HepG2 (cell line): Measurements from ENCODE around the gene SYNE2. TPM values are rescaled to one million over a fixed set of nuclear protein-coding genes. Genes with fewer than 3 reads are reported as not detected.

Experiments
- ATAC-seq: fragments of 200-7000 bp; cut with Tn5 transposase; 3 replicates; pipeline ENCODE4 v1.9.1; 2020; ENCODE audit warnings: mild to moderate bottlenecking, moderate library complexity
- BruUV-seq: library from RNA; stranded (reverse); fragments of 400-500 nt; replicated peaks from 2 replicates; lab custom pipeline; 2021; lab: Mats Ljungman, UMichigan
- CTCF ChIA-PET: fragments of 300-600 bp; formaldehyde crosslinking; extraction: SDS; loops from one replicate; lab custom pipeline; 2021; ENCODE audit warnings: low total read pairs, inconsistent platforms, low intra/inter-chr PET ratio; lab: Yijun Ruan, JAX
- POLR2A ChIA-PET: fragments of 350-600 bp; sonication (Branson Sonifier 250); formaldehyde crosslinking; loops from one replicate; lab custom pipeline; 2020; ENCODE audit warnings: antibody characterized with exemption, inconsistent platforms; lab: Yijun Ruan, JAX
- DNase-seq: peaks from one replicate; pipeline ENCODE4 v3.0.0-alpha.2; 2015; ENCODE audit warnings: low spot score
- FAIRE-seq: peaks from 3 replicates; lab custom pipeline; 2011; peaks lifted over from hg19 to GRCh38; lab: Jason Lieb, UNC
- H2AFZ ChIP-seq: one replicate; pipeline ENCODE4 v1.6.1; 2011; ENCODE audit warnings: low read length, inconsistent platforms
- H3K27ac ChIP-seq: fragments of 300-600 bp; 3 replicates; pipeline ENCODE4 v1.8.0; 2011; ENCODE audit warnings: mixed run types, mild to moderate bottlenecking, mixed read lengths, low read length, inconsistent platforms; ENCODE audit not compliant: insufficient read depth; ENCODE audit errors: extremely low read length
- H3K27me3 ChIP-seq, 2 experiments: fragments of 200-600 bp in 1 of 2; 2 replicates in 1 of 2; 3 replicates in 1 of 2; pipeline versions ENCODE4 v1.6.0 to v1.8.0; 2011; ENCODE audit warnings: low read length in 2 of 2, mild to moderate bottlenecking in 2 of 2, moderate library complexity in 2 of 2, inconsistent platforms in 1 of 2; ENCODE audit not compliant: insufficient read depth in 2 of 2, control insufficient read depth in 1 of 2
- H3K36me3 ChIP-seq, 2 experiments: fragments of 200-600 bp in 1 of 2; replicated peaks in 1 of 2; 2 replicates in 1 of 2; 3 replicates in 1 of 2; pipeline versions ENCODE4 v1.5.1 to v1.8.0; 2011; ENCODE audit warnings: low read length in 2 of 2, inconsistent platforms in 1 of 2; ENCODE audit not compliant: insufficient read depth in 2 of 2, control insufficient read depth in 1 of 2
- H3K4me1 ChIP-seq: 2 replicates; pipeline ENCODE4 v1.5.1; 2012; ENCODE audit warnings: low read length, inconsistent platforms; ENCODE audit not compliant: insufficient read depth
- H3K4me2 ChIP-seq: 2 replicates; pipeline ENCODE4 v1.6.0; 2011; ENCODE audit warnings: low read depth, low read length, inconsistent platforms
- H3K4me3 ChIP-seq, 3 experiments: fragments of 200-600 bp in 1 of 3; sonication (generic), shearing (Covaris generic) in 1 of 3; replicated peaks in 1 of 3; 2 replicates each; pipeline ENCODE4 v1.5.1; 2011 to 2016; ENCODE audit warnings: low read length in 3 of 3, inconsistent platforms in 2 of 3, low read depth in 2 of 3, mild to moderate bottlenecking in 2 of 3, control low read depth in 1 of 3, mixed read lengths in 1 of 3; ENCODE audit not compliant: insufficient read depth in 1 of 3
- H3K79me2 ChIP-seq: one replicate; pipeline ENCODE4 v1.6.1; 2011; ENCODE audit warnings: low read length, inconsistent platforms; ENCODE audit not compliant: insufficient read depth
- H3K9ac ChIP-seq: 2 replicates; pipeline ENCODE4 v1.6.0; 2011; ENCODE audit warnings: mild to moderate bottlenecking, low read depth, low read length, inconsistent platforms; ENCODE audit not compliant: insufficient read depth
- H3K9me3 ChIP-seq: 2 replicates; pipeline ENCODE4 v1.5.1; 2012; ENCODE audit warnings: mild to moderate bottlenecking, low read length
- H4K20me1 ChIP-seq: 2 replicates; pipeline ENCODE4 v1.6.0; 2011; ENCODE audit warnings: inconsistent platforms, mild to moderate bottlenecking, low read length, moderate library complexity; ENCODE audit not compliant: insufficient read depth
- ATF6 ChIP-seq: sonication (generic); formaldehyde crosslinking; conservative IDR thresholded peaks from 2 replicates; pipeline ENCODE4 v1.4.0; 2020; ENCODE audit warnings: missing genetic modification reagents
- CBFB ChIP-seq: sonication (generic); formaldehyde crosslinking; IDR thresholded peaks from 2 replicates; pipeline ENCODE4 v1.4.0; 2020; ENCODE audit warnings: missing genetic modification reagents
- CREBL2 ChIP-seq: sonication (generic); formaldehyde crosslinking; IDR thresholded peaks from 2 replicates; pipeline ENCODE4 v1.8.1; 2023; ENCODE audit warnings: missing genetic modification reagents, mild to moderate bottlenecking, borderline replicate concordance
- FOXK1 ChIP-seq: sonication (generic); formaldehyde crosslinking; IDR thresholded peaks from 2 replicates; pipeline ENCODE4 v1.4.0; 2020; ENCODE audit warnings: low read depth, missing genetic modification reagents, borderline replicate concordance
- HDAC1 ChIP-seq: sonication (generic); formaldehyde crosslinking; IDR thresholded peaks from 2 replicates; pipeline ENCODE4 v1.5.1; 2020; ENCODE audit warnings: mild to moderate bottlenecking, missing genetic modification reagents
- HNRNPUL1 ChIP-seq: fragments of 200-400 bp; formaldehyde crosslinking; IDR thresholded peaks from 2 replicates; pipeline ENCODE4 v1.6.1; 2017; ENCODE audit warnings: low read depth, mild to moderate bottlenecking, low read length, moderate library complexity
- IRF9 ChIP-seq: sonication (generic); formaldehyde crosslinking; IDR thresholded peaks from 2 replicates; pipeline ENCODE4 v1.8.0; 2022; ENCODE audit warnings: missing genetic modification reagents, mild to moderate bottlenecking, borderline replicate concordance
- KAT2B ChIP-seq: fragments of 150-350 bp; IDR thresholded peaks from 2 replicates; pipeline ENCODE4 v1.6.1; 2014; ENCODE audit warnings: low read depth, low read length, borderline replicate concordance
- KLF16 ChIP-seq, 2 experiments: sonication (generic) in 1 of 2; formaldehyde crosslinking in 1 of 2; IDR thresholded peaks; 2 replicates each; pipeline versions ENCODE4 v1.6.1 to v1.8.0; 2016 to 2023; ENCODE audit warnings: missing genetic modification reagents in 2 of 2, missing compliant biosample characterization in 1 of 2
- PATZ1 ChIP-seq: sonication (generic); formaldehyde crosslinking; IDR thresholded peaks from 2 replicates; pipeline ENCODE4 v1.4.0; 2020; ENCODE audit warnings: missing genetic modification reagents
- SRF ChIP-seq: IDR thresholded peaks from 2 replicates; pipeline ENCODE4 v1.6.1; 2011; ENCODE audit warnings: mild to moderate bottlenecking, low read depth, low read length, moderate library complexity
- STAG1 ChIP-seq: sonication (generic); formaldehyde crosslinking; IDR thresholded peaks from 2 replicates; pipeline ENCODE4 v1.4.0; 2020; ENCODE audit warnings: missing genetic modification reagents
- TARDBP ChIP-seq: sonication (generic); formaldehyde crosslinking; IDR thresholded peaks from 2 replicates; pipeline ENCODE4 v1.8.0; 2022; ENCODE audit warnings: mild to moderate bottlenecking, missing genetic modification reagents
- ZFAT ChIP-seq: sonication (generic); formaldehyde crosslinking; conservative IDR thresholded peaks from 2 replicates; pipeline ENCODE4 v1.8.1; 2023; ENCODE audit warnings: missing genetic modification reagents, inconsistent platforms
- ZKSCAN1 ChIP-seq: fragments of 150-350 bp; IDR thresholded peaks from 2 replicates; pipeline ENCODE4 v1.6.1; 2014; ENCODE audit warnings: low read length
- ZNF280B ChIP-seq: sonication (generic); formaldehyde crosslinking; IDR thresholded peaks from 2 replicates; pipeline ENCODE4 v1.5.0; 2020; ENCODE audit warnings: missing genetic modification reagents, mild to moderate bottlenecking, borderline replicate concordance
- ZNF317 ChIP-seq: sonication (generic); formaldehyde crosslinking; IDR thresholded peaks from 2 replicates; pipeline ENCODE4 v1.5.0; 2020; ENCODE audit warnings: mild to moderate bottlenecking, missing genetic modification reagents
- ZNF326 ChIP-seq: sonication (generic); formaldehyde crosslinking; IDR thresholded peaks from 2 replicates; pipeline ENCODE4 v1.4.0; 2020; ENCODE audit warnings: missing genetic modification reagents, borderline replicate concordance
- ZNF614 ChIP-seq: IDR thresholded peaks from 2 replicates; pipeline ENCODE4 v1.6.1; 2018; ENCODE audit warnings: missing biosample characterization, missing genetic modification reagents, inconsistent platforms, borderline replicate concordance
- ZNF672 ChIP-seq: sonication (generic); formaldehyde crosslinking; IDR thresholded peaks from 2 replicates; pipeline ENCODE4 v1.8.1; 2022; ENCODE audit warnings: missing genetic modification reagents
- WGBS: methylation state at CpG from one replicate; pipeline ENCODE4 v1.1.6; 2017; ENCODE audit warnings: low lambda C conversion rate; 5-methylcytosine and 5-hydroxymethylcytosine counted together
- in situ Hi-C: cut with HindIII; loops from 2 replicates; pipeline ENCODE4 v1.10.0; 2017; ENCODE audit warnings: low pct_unique_long_range_greater_than_20kb; ENCODE audit not compliant: extremely low pct_ligation_motif_present
- intact Hi-C: fragments of 100-400 bp; cut with micrococcal nuclease; formaldehyde crosslinking; loops from one replicate; pipeline ENCODE4 v1.10.0; 2022; ENCODE audit not compliant: unreplicated experiment
- polyA plus RNA-seq, 8 experiments: library from polyadenylated mRNA; depleted of rRNA in 3 of 8; stranded (reverse) in 7 of 8; unstranded in 1 of 8; fragments of >200 nt; fragmentation: Illumina TruSeq in 4 of 8; extraction: Trizol in 4 of 8; gene quantifications; 2 replicates each; pipeline versions ENCODE4 v1.2.1 to v1.2.3, GENCODE V29; 2011 to 2016; ENCODE audit warnings: low read depth in 4 of 8, missing spikeins in 1 of 8, mixed read lengths in 1 of 8; ENCODE audit not compliant: insufficient read depth in 1 of 8
- total RNA-seq, 5 experiments: library from RNA; depleted of rRNA; stranded (reverse); fragments of >200 nt; fragmentation: Illumina TruSeq; extraction: Trizol; gene quantifications; 2 replicates each; pipeline ENCODE4 v1.2.3, GENCODE V29; 2016; ENCODE audit warnings: low read depth in 1 of 5

The SYNE2 gene
- total and polyA plus RNA-seq, 2 of the 13 experiments (the other 11 are each of a cell fraction or from before 2014, with no cell fraction given): 6.2 to 13.3 TPM

GRCh38 chr14:63926641-63927040 is 73.8 kb downstream of the SYNE2 start:
- DNase-seq: no peak
- Histone ChIP-seq H3K4me3 (no peak overlapping the region), H3K4me1 (peaks cover 20% of the 10 kb centered on the region), H3K4me2 (no peak overlapping the region), H3K9me3 (no peaks in the 10 kb centered on the region), H3K9ac (no peak overlapping the region), H3K27ac (no peak overlapping the region), H4K20me1 (no peaks in the 10 kb centered on the region), H3K36me3 (no peaks in the 10 kb centered on the region), H2AFZ (no peak overlapping the region), H3K79me2 (no peaks in the 10 kb centered on the region), H3K27me3 (no peaks in the 10 kb centered on the region)
- in situ Hi-C loops (no loop called here), intact Hi-C loops (no loop called here)
- no TSS peak for BruUV-seq
- no peak for FAIRE-seq
- CTCF ChIA-PET: no interaction called here
- POLR2A ChIA-PET: no interaction called here
- WGBS: 91% methylated on average over 2 of the region's 2 CpGs
- ATAC-seq: no peak
- TF ChIP-seq KLF16 (CRISPR knock-in tag; IDR thresholded peaks at IDR 0.05) (no peak), ZNF672 (CRISPR knock-in tag) (no peak), IRF9 (CRISPR knock-in tag) (no peak), KAT2B (no peak), ZNF317 (CRISPR knock-in tag) (no peak), ZFAT (CRISPR knock-in tag) (no peak), ZNF614 (CRISPR knock-in tag) (no peak), TARDBP (CRISPR knock-in tag) (no peak), ZKSCAN1 (no peak), HNRNPUL1 (no peak), ZNF280B (CRISPR knock-in tag) (no peak), FOXK1 (CRISPR knock-in tag) (no peak), PATZ1 (CRISPR knock-in tag) (no peak), HDAC1 (CRISPR knock-in tag) (no peak), ATF6 (CRISPR knock-in tag) (no peak), STAG1 (no peak), ZNF326 (no peak), CREBL2 (no peak), CBFB (no peak), SRF (no peak)
